IMR-90 (cell line): ENCODE results near the gene HAP1. TPM values are rescaled to one million over a fixed set of nuclear protein-coding genes. Genes with fewer than 3 reads are reported as not detected.

Experiments
- ATAC-seq: fragments of 200-7000 bp; cut with Tn5 transposase; 2 replicates; pipeline ENCODE4 v1.9.1; 2020; ENCODE audit warnings: low read depth, mild to moderate bottlenecking, moderate library complexity
- BruUV-seq: library from RNA; stranded (reverse); fragments of 400-500 nt; replicated peaks from 2 replicates; lab custom pipeline; 2021; lab: Mats Ljungman, UMichigan
- CTCF ChIA-PET: fragments of 300-600 bp; formaldehyde crosslinking; extraction: SDS; loops from one replicate; lab custom pipeline; 2021; ENCODE audit warnings: antibody characterized with exemption; lab: Yijun Ruan, JAX
- POLR2A ChIA-PET: fragments of 300-600 bp; sonication (Branson Sonifier 250); formaldehyde crosslinking; loops from one replicate; lab custom pipeline; 2022; ENCODE audit warnings: antibody characterized with exemption; ENCODE audit not compliant: unreplicated experiment; lab: Charles Lee
- DNase-seq: peaks from one replicate; pipeline ENCODE4 v3.0.0; 2013
- H2AFZ ChIP-seq: replicated peaks from 2 replicates; pipeline ENCODE3; 2013; ENCODE audit warnings: low read length, mild to moderate bottlenecking; ENCODE audit not compliant: poor library complexity
- H2AK5ac ChIP-seq: 2 replicates; pipeline ENCODE4 v1.6.1; 2013; ENCODE audit warnings: low read depth, low read length, inconsistent platforms
- H2AK9ac ChIP-seq: replicated peaks from 2 replicates; pipeline ENCODE3; 2013; ENCODE audit warnings: mild to moderate bottlenecking, low read depth, low read length, moderate library complexity; ENCODE audit not compliant: poor library complexity
- H2BK120ac ChIP-seq: 2 replicates; pipeline ENCODE4 v1.6.1; 2013; ENCODE audit warnings: low read depth, low read length, inconsistent platforms
- H2BK15ac ChIP-seq: 3 replicates; pipeline ENCODE4 v1.6.1; 2013; ENCODE audit warnings: low read depth, low read length, inconsistent platforms
- H2BK20ac ChIP-seq: 2 replicates; pipeline ENCODE4 v1.6.1; 2013; ENCODE audit warnings: low read depth, mild to moderate bottlenecking, inconsistent platforms, low read length, moderate library complexity
- H2BK5ac ChIP-seq: 2 replicates; pipeline ENCODE4 v1.6.1; 2013; ENCODE audit warnings: mild to moderate bottlenecking, low read depth, low read length, inconsistent platforms; ENCODE audit not compliant: poor library complexity, severe bottlenecking
- H3K14ac ChIP-seq: replicated peaks from 2 replicates; pipeline ENCODE4 v1.6.1; 2013; ENCODE audit warnings: low read depth, low read length, inconsistent platforms
- H3K18ac ChIP-seq: 2 replicates; pipeline ENCODE4 v1.6.1; 2013; ENCODE audit warnings: low read depth, low read length, control low read depth
- H3K23ac ChIP-seq: 2 replicates; pipeline ENCODE4 v1.6.1; 2013; ENCODE audit warnings: low read depth, low read length, inconsistent platforms
- H3K27ac ChIP-seq: 2 replicates; pipeline ENCODE4 v1.5.1; 2013; ENCODE audit warnings: mild to moderate bottlenecking, control low read depth, low read length; ENCODE audit not compliant: insufficient read depth
- H3K27me3 ChIP-seq: 2 replicates; pipeline ENCODE4 v1.6.1; 2013; ENCODE audit warnings: low read length; ENCODE audit not compliant: control insufficient read depth, insufficient read depth
- H3K36me3 ChIP-seq: 2 replicates; pipeline ENCODE4 v1.6.1; 2013; ENCODE audit warnings: low read length, mixed read lengths; ENCODE audit not compliant: control insufficient read depth, insufficient read depth
- H3K4ac ChIP-seq: 2 replicates; pipeline ENCODE4 v1.6.1; 2013; ENCODE audit warnings: low read depth, low read length, inconsistent platforms
- H3K4me1 ChIP-seq: 2 replicates; pipeline ENCODE4 v1.6.1; 2013; ENCODE audit warnings: low read length, mixed read lengths; ENCODE audit not compliant: control insufficient read depth, insufficient read depth
- H3K4me2 ChIP-seq: 2 replicates; pipeline ENCODE4 v1.6.1; 2013; ENCODE audit warnings: low read depth, mild to moderate bottlenecking, control low read depth, low read length, moderate library complexity
- H3K4me3 ChIP-seq: 2 replicates; pipeline ENCODE4 v1.5.1; 2013; ENCODE audit warnings: low read depth, mild to moderate bottlenecking, control low read depth, low read length, moderate library complexity; ENCODE audit not compliant: insufficient read depth
- H3K56ac ChIP-seq: 2 replicates; pipeline ENCODE4 v1.6.1; 2013; ENCODE audit warnings: low read length, inconsistent platforms; ENCODE audit not compliant: insufficient read depth; ENCODE audit errors: extremely low read depth
- H3K79me1 ChIP-seq, 2 experiments: 2 replicates each; pipeline ENCODE4 v1.6.1; 2013; ENCODE audit warnings: low read length in 2 of 2, inconsistent platforms in 1 of 2, low read depth in 1 of 2
- H3K9ac ChIP-seq: 2 replicates; pipeline ENCODE4 v1.6.1; 2013; ENCODE audit warnings: low read depth, low read length, control low read depth
- H3K9me1 ChIP-seq: 2 replicates; pipeline ENCODE4 v1.6.1; 2013; ENCODE audit warnings: low read length, inconsistent platforms; ENCODE audit not compliant: insufficient read depth
- H3K9me3 ChIP-seq: 2 replicates; pipeline ENCODE4 v1.6.1; 2013; ENCODE audit warnings: low read length; ENCODE audit not compliant: control insufficient read depth, insufficient read depth
- H4K20me1 ChIP-seq: 2 replicates; pipeline ENCODE4 v1.6.1; 2013; ENCODE audit warnings: low read length, inconsistent platforms; ENCODE audit not compliant: insufficient read depth
- H4K5ac ChIP-seq: 2 replicates; pipeline ENCODE4 v1.6.1; 2013; ENCODE audit warnings: mild to moderate bottlenecking, low read depth, low read length, control low read depth
- H4K8ac ChIP-seq, 2 experiments: 2 replicates each; pipeline ENCODE4 v1.6.1; 2013; ENCODE audit warnings: low read depth in 2 of 2, low read length in 2 of 2, control low read depth in 1 of 2, inconsistent platforms in 1 of 2
- H4K91ac ChIP-seq: 2 replicates; pipeline ENCODE4 v1.6.1; 2013; ENCODE audit warnings: low read depth, low read length, inconsistent platforms; ENCODE audit not compliant: insufficient read depth
- BHLHE40 ChIP-seq: fragments of 150-350 bp; IDR thresholded peaks from 2 replicates; pipeline ENCODE4 v1.6.1; 2016; ENCODE audit warnings: mild to moderate bottlenecking, low read depth, low read length
- MXI1 ChIP-seq: IDR thresholded peaks from 2 replicates; pipeline ENCODE4 v1.6.1; 2012; ENCODE audit warnings: low read depth, mild to moderate bottlenecking, low read length, moderate library complexity, borderline replicate concordance
- NFE2L2 ChIP-seq: fragments of 150-350 bp; IDR thresholded peaks from 2 replicates; pipeline ENCODE4 v1.6.1; 2016; ENCODE audit warnings: low read depth, mild to moderate bottlenecking, low read length
- POLR2A ChIP-seq: IDR thresholded peaks from 2 replicates; pipeline ENCODE4 v1.6.1; 2012; ENCODE audit warnings: mild to moderate bottlenecking, low read depth, low read length
- RAD21 ChIP-seq: IDR thresholded peaks from 2 replicates; pipeline ENCODE4 v1.6.1; 2012; ENCODE audit warnings: low read length, improper control_type of control experiment
- RCOR1 ChIP-seq: IDR thresholded peaks from 2 replicates; pipeline ENCODE4 v1.6.1; 2012; ENCODE audit warnings: mild to moderate bottlenecking, low read length, improper control_type of control experiment; ENCODE audit not compliant: insufficient replicate concordance
- SMC3 ChIP-seq: fragments of 150-350 bp; IDR thresholded peaks from 2 replicates; pipeline ENCODE4 v1.6.1; 2016; ENCODE audit warnings: low read depth, mild to moderate bottlenecking, antibody characterized with exemption, low read length, moderate library complexity
- WGBS, 2 experiments: methylation state at CpG; one replicate each; pipeline versions ENCODE4 v1.1.5 to v1.1.7; 2013; ENCODE audit warnings: missing lambda C conversion rate in 2 of 2; ENCODE audit not compliant: insufficient read length in 1 of 2; ENCODE audit errors: extremely low coverage in 2 of 2; 5-methylcytosine and 5-hydroxymethylcytosine counted together
- dilution Hi-C: fragments of 300-500 bp; cut with HindIII; formaldehyde crosslinking; loops from one replicate; pipeline ENCODE4 v1.14.3; 2018; ENCODE audit warnings: low sequenced_read_pairs; ENCODE audit not compliant: unreplicated experiment
- in situ Hi-C: fragments of 300-500 bp; cut with MboI; formaldehyde crosslinking; loops from 3 replicates; pipeline ENCODE4 v1.14.3; 2019; ENCODE audit warnings: low sequenced_read_pairs, inconsistent platforms, mixed read lengths
- intact Hi-C: fragments of 100-400 bp; cut with micrococcal nuclease; formaldehyde crosslinking; loops from 2 replicates; pipeline ENCODE4 v1.10.0; 2022
- polyA plus RNA-seq, 3 experiments: library from polyadenylated mRNA; depleted of rRNA; stranded (reverse); fragments of >200 nt; gene quantifications; 2 replicates each; pipeline ENCODE4 v1.2.3, GENCODE V29; 2012; ENCODE audit warnings: low replicate concordance in 1 of 3
- total RNA-seq: library from RNA; depleted of rRNA; stranded (reverse); fragments of >200 nt; gene quantifications from 2 replicates; pipeline ENCODE4 v1.2.3, GENCODE V29; 2012

HAP1 gene
- total and polyA plus RNA-seq, 2 of the 4 experiments (the other 2 are of a cell fraction), result under 0.01 to 0.09 TPM

- Histone ChIP-seq H3K79me1 (no peaks in the 10 kb centered on the region), H3K14ac (no peak overlapping the region), H3K23ac (no peak overlapping the region), H3K4me1 (no peaks in the 10 kb centered on the region), H2AFZ (no peak overlapping the region), H4K91ac (no peak overlapping the region), H4K8ac (no peak overlapping the region), H4K20me1 (no peaks in the 10 kb centered on the region), H2AK9ac (no peak overlapping the region), H4K5ac (no peak overlapping the region), H3K4ac (no peak overlapping the region), H3K4me2 (no peak overlapping the region), H2BK120ac (no peak overlapping the region), H3K56ac (no peak overlapping the region), H3K9me1 (no peaks in the 10 kb centered on the region), H3K18ac (no peak overlapping the region), H3K9me3 (no peaks in the 10 kb centered on the region), H2BK20ac (no peak overlapping the region), H2BK15ac (no peak overlapping the region), H3K36me3 (no peaks in the 10 kb centered on the region), H3K4me3 (no peak overlapping the region), H2AK5ac (no peak overlapping the region), H3K9ac (no peak overlapping the region), H2BK5ac (no peak overlapping the region), H3K27me3 (peaks cover 54% of the 10 kb centered on the region), H3K27ac (no peak overlapping the region)
- no peak for TF ChIP-seq RCOR1
- no peak for TF ChIP-seq RAD21
- no peak for TF ChIP-seq NFE2L2
- no peak for TF ChIP-seq SMC3
- TF ChIP-seq MXI1, result no peak
- TF ChIP-seq BHLHE40, result no peak
- TF ChIP-seq POLR2A, result no peak
- DNase-seq, result no peak
- 17% methylated on average over 1 of the region's 4 CpGs; no CpG with 5 or more reads in 1 of the 2 experiments for WGBS, 2 experiments
- dilution Hi-C loops (no loop called here), in situ Hi-C loops (loop anchor here (10.0 kb wide), 1 partner anchor 234 kb away; the partner anchor contains the start of gene CNP), intact Hi-C loops (no loop called here)
- BruUV-seq, result no TSS peak
- POLR2A ChIA-PET, result no interaction called here
- ATAC-seq, result no peak
- CTCF ChIA-PET, result no interaction called here
These were observed 4.0 kb downstream of the HAP1 start for GRCh38 chr17:41730479-41730878.
